Measurements from ENCODE around the gene SSX2IP. TPM values are rescaled to one million over a fixed set of nuclear protein-coding genes. Genes with fewer than 3 reads are reported as not detected.

SSX2IP gene
- total and polyA plus RNA-seq, 9 of the 15 experiments (the other 6 are each of a cell fraction or from before 2014, with no cell fraction given) = 20.6 to 96.7 (median 61.7) TPM

- H3K9ac ChIP-seq (ENCODE audit: insufficient read depth in 1 of 2, low read depth in 2 of 2, low read length in 2 of 2) = no peak overlapping the region
- no peak overlapping the region for H2AFZ ChIP-seq (ENCODE audit: low read depth, low read length)
- CTCF ChIA-PET (ENCODE audit: low intra/inter-chr PET ratio) = no interaction called here
- in situ Hi-C loops (cut with MboI) (loop anchor here (25.0 kb wide), 1 partner anchor 713 kb away; no protein-coding TSS in a partner anchor), intact Hi-C loops (cut with micrococcal nuclease) (loop anchor here (5.0 to 10.0 kb wide), 2 partner anchors 127 to 310 kb away; no protein-coding TSS in a partner anchor)
- no peak overlapping the region for H3K4me3 ChIP-seq
- no peaks in the 10 kb centered on the region for H3K36me3 ChIP-seq (ENCODE audit: control insufficient read depth, insufficient read depth, low read length)
- no peak for DNase-seq (ENCODE audit: extremely low read depth in 1 of 4, low spot score in 3 of 4)
- 0 out of 5 replicates have a peak, but pooled peaks cover 0 to 3% of the 10 kb centered on the region in 2 experiments for H3K27me3 ChIP-seq (ENCODE audit: control insufficient read depth in 2 of 2, insufficient read depth in 2 of 2, low read length in 2 of 2)
- H3K4me2 ChIP-seq (ENCODE audit: insufficient read depth, low read length) = no peak overlapping the region
- ATAC-seq = no peak
- FAIRE-seq = no peak
- H3K4me1 ChIP-seq (replicated peaks in 1 of 2; ENCODE audit: control insufficient read depth in 2 of 2, insufficient read depth in 2 of 2, low read length in 2 of 2) = peaks cover 3 to 10% of the 10 kb centered on the region in 2 experiments
- H4K20me1 ChIP-seq (replicated peaks; ENCODE audit: control insufficient read depth, insufficient read depth, low read length) = no peaks in the 10 kb centered on the region
- H3K27ac ChIP-seq (ENCODE audit: extremely low read depth, low read depth, low read length) = no peak overlapping the region
- no peaks in the 10 kb centered on the region for H3K9me3 ChIP-seq (replicated peaks; ENCODE audit: control insufficient read depth, insufficient read depth, low read depth, low read length)
- H3K9me1 ChIP-seq (ENCODE audit: control insufficient read depth, insufficient read depth, low read length) = no peaks in the 10 kb centered on the region
- no peaks in the 10 kb centered on the region for H3K79me2 ChIP-seq (ENCODE audit: control insufficient read depth, insufficient read depth, low read length)
- POLR2A ChIA-PET = interaction anchor here (0.6 to 1.5 kb wide), 2 partner anchors 11 to 325 kb away, joined by 4 read pairs; no protein-coding TSS in a partner anchor
- no TSS peak for BruUV-seq (replicated peaks)
- WGBS (ENCODE audit: insufficient coverage, low coverage, missing lambda C conversion rate) = 57% methylated on average over 5 of the region's 5 CpGs
- no peak for TF ChIP-seq ZNF639 (CRISPR knock-in tag; conservative IDR thresholded peaks at IDR 0.05 in 1 of 2, IDR thresholded peaks at IDR 0.05 in 1 of 2)
- no peak for TF ChIP-seq CBFA2T2 (conservative IDR thresholded peaks at IDR 0.05)
- no peak for TF ChIP-seq ZC3H8 (IDR thresholded peaks at IDR 0.05)
- no peak for TF ChIP-seq ZNF76 (CRISPR knock-in tag; IDR thresholded peaks at IDR 0.05; ENCODE audit: borderline replicate concordance)
- no peak for TF ChIP-seq NFYB (IDR thresholded peaks at IDR 0.05; ENCODE audit: extremely low read depth, insufficient read length)
- TF ChIP-seq BDP1 (IDR thresholded peaks at IDR 0.05; ENCODE audit: insufficient read depth, insufficient read length) = no peak
- TF ChIP-seq POLR2AphosphoS5 (IDR thresholded peaks at IDR 0.05; ENCODE audit: control insufficient read depth, insufficient read depth, low read depth, low read length) = no peak
- no peak for TF ChIP-seq TBP (optimal IDR thresholded peaks at IDR 0.05; ENCODE audit: low read depth, low read length)
- no peak for TF ChIP-seq NCOA6 (IDR thresholded peaks at IDR 0.05)
- no peak for TF ChIP-seq ZNF274 (IDR thresholded peaks at IDR 0.05; ENCODE audit: borderline replicate concordance, low read depth, low read length)
- TF ChIP-seq ETV1 (tag; conservative IDR thresholded peaks at IDR 0.05; ENCODE audit: low read depth) = no peak
- TF ChIP-seq TOE1 (IDR thresholded peaks at IDR 0.05; ENCODE audit: borderline replicate concordance) = no peak
- no peak for TF ChIP-seq TOE1 (CRISPR knock-in tag; IDR thresholded peaks at IDR 0.05; ENCODE audit: borderline replicate concordance, low read depth)
- no peak for TF ChIP-seq HLTF (IDR thresholded peaks at IDR 0.05)
- no peak for TF ChIP-seq OTX1 (CRISPR knock-in tag; IDR thresholded peaks at IDR 0.05)
- TF ChIP-seq POLR2AphosphoS2 (IDR thresholded peaks at IDR 0.05; ENCODE audit: low read length) = no peak
- no peak for TF ChIP-seq MITF (IDR thresholded peaks at IDR 0.05)
- no peak for TF ChIP-seq ZNF75A (CRISPR knock-in tag; IDR thresholded peaks at IDR 0.05)
- no peak for TF ChIP-seq MECOM (CRISPR knock-in tag; IDR thresholded peaks at IDR 0.05)
- TF ChIP-seq ZBTB49 (CRISPR knock-in tag; IDR thresholded peaks at IDR 0.05; ENCODE audit: borderline replicate concordance) = no peak
Measured at GRCh38 chr1:84624876-84625275, 65.4 kb downstream of the SSX2IP start.

Data from K562 (cell line).